DOHH2 (cell line): Measurements from ENCODE around the gene SRRD.

Experiments used
- EZH2phosphoT487 ChIP-seq: fragments of 200-600 bp; sonication (generic); IDR thresholded peaks from 2 replicates; pipeline ENCODE4 v1.6.1; 2017; ENCODE audit warnings: borderline replicate concordance, mild to moderate bottlenecking, antibody characterized with exemption, low read length, moderate library complexity, mixed read lengths
- TF ChIP-seq, protein P1 (sequence below): fragments of 200-600 bp; sonication (generic); IDR thresholded peaks from one replicate; pipeline ENCODE4 v1.5.1; 2014; ENCODE audit warnings: antibody characterized with exemption, mild to moderate bottlenecking, low read depth, low read length; ENCODE audit not compliant: poor library complexity, severe bottlenecking

GRCh38 chr22:26477341-26477731, 6.3 kb upstream of the SRRD start:
- TF ChIP-seq, protein P1, sequence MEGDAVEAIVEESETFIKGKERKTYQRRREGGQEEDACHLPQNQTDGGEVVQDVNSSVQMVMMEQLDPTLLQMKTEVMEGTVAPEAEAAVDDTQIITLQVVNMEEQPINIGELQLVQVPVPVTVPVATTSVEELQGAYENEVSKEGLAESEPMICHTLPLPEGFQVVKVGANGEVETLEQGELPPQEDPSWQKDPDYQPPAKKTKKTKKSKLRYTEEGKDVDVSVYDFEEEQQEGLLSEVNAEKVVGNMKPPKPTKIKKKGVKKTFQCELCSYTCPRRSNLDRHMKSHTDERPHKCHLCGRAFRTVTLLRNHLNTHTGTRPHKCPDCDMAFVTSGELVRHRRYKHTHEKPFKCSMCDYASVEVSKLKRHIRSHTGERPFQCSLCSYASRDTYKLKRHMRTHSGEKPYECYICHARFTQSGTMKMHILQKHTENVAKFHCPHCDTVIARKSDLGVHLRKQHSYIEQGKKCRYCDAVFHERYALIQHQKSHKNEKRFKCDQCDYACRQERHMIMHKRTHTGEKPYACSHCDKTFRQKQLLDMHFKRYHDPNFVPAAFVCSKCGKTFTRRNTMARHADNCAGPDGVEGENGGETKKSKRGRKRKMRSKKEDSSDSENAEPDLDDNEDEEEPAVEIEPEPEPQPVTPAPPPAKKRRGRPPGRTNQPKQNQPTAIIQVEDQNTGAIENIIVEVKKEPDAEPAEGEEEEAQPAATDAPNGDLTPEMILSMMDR: no peak
- TF ChIP-seq EZH2phosphoT487: no peak
